T-cell (primary cell): ENCODE data around the gene MANBA. TPM values are rescaled to one million over a fixed set of nuclear protein-coding genes. Genes with fewer than 3 reads are reported as not detected.
A peak's percentile ranks its signal among the peaks of the same experiment; 100 is the strongest.

Experiments used
- ATAC-seq, 4 experiments: fragments of 200-7000 bp in 3 of 4; fragments of 150-1000 bp in 1 of 4; cut with Tn5 transposase; replicated peaks in 1 of 4; 1 replicate in 3 of 4; 2 replicates in 1 of 4; pipeline ENCODE4 v1.10.0; 2021; ENCODE audit warnings: moderate library complexity in 3 of 4, mild to moderate bottlenecking in 2 of 4, moderate number of reproducible peaks in 1 of 4
- CTCF ChIA-PET, 2 donors: fragments of 300-600 bp; sonication (Branson Sonifier 250); formaldehyde crosslinking; loops; one replicate each; lab custom pipeline; 2022; ENCODE audit warnings: antibody characterized with exemption in 2 of 2; lab: Charles Lee
- POLR2A ChIA-PET, 2 donors: fragments of 300-600 bp; sonication (Branson Sonifier 250); formaldehyde crosslinking; loops; one replicate each; lab custom pipeline; 2022; ENCODE audit warnings: antibody characterized with exemption in 2 of 2; lab: Charles Lee
- DNase-seq, 35 experiments: peaks; one replicate each; pipeline versions ENCODE4 v3.0.0 to v3.0.0-alpha.2; 2013 to 2023
- H3K27ac ChIP-seq: one replicate; pipeline ENCODE4 v1.5.1; 2013; ENCODE audit warnings: low read length
- H3K27me3 ChIP-seq, 2 experiments: replicated peaks in 1 of 2; 1 replicate in 1 of 2; 2 replicates in 1 of 2; pipeline versions ENCODE4 v1.6.1 to v1.7.0; 2013; ENCODE audit warnings: low read length in 1 of 2, mixed read lengths in 1 of 2; ENCODE audit not compliant: control insufficient read depth in 2 of 2, insufficient read depth in 2 of 2; ENCODE audit errors: extremely low read depth in 1 of 2
- H3K36me3 ChIP-seq, 2 donors: 1 replicate in 1 of 2; 2 replicates in 1 of 2; pipeline versions ENCODE4 v1.6.1 to v1.7.0; 2013; ENCODE audit warnings: low read length in 1 of 2; ENCODE audit not compliant: control insufficient read depth in 2 of 2, insufficient read depth in 1 of 2; ENCODE audit errors: extremely low read depth in 1 of 2
- H3K4me1 ChIP-seq, 2 experiments: 1 replicate in 1 of 2; 2 replicates in 1 of 2; pipeline versions ENCODE4 v1.6.1 to v1.7.0; 2013; ENCODE audit warnings: low read length in 2 of 2, mixed read lengths in 1 of 2; ENCODE audit not compliant: insufficient read depth in 2 of 2, control insufficient read depth in 1 of 2; ENCODE audit errors: extremely low read depth in 1 of 2
- H3K4me3 ChIP-seq, 2 donors: 1 replicate in 1 of 2; 2 replicates in 1 of 2; pipeline versions ENCODE4 v1.5.1 to v1.7.0; 2013; ENCODE audit warnings: mild to moderate bottlenecking in 2 of 2, low read length in 1 of 2, moderate library complexity in 1 of 2; ENCODE audit not compliant: control insufficient read depth in 1 of 2; ENCODE audit errors: extremely low read depth in 1 of 2
- H3K9me3 ChIP-seq: 2 replicates; pipeline ENCODE4 v1.7.0; 2013
- H3K27ac Mint-ChIP-seq, 2 donors: one replicate each; pipeline ENCODE4 v1.8.0; 2020 to 2021; ENCODE audit warnings: mild to moderate bottlenecking in 2 of 2, mixed read lengths in 2 of 2
- H3K27me3 Mint-ChIP-seq, 2 donors: one replicate each; pipeline ENCODE4 v1.8.0; 2021 to 2022; ENCODE audit warnings: mixed read lengths in 2 of 2
- H3K36me3 Mint-ChIP-seq: one replicate; pipeline ENCODE4 v1.8.0; 2021; ENCODE audit warnings: mixed read lengths
- H3K4me1 Mint-ChIP-seq, 3 donors: one replicate each; pipeline ENCODE4 v1.8.0; 2020 to 2022; ENCODE audit warnings: mixed read lengths in 3 of 3, mild to moderate bottlenecking in 1 of 3
- H3K4me3 Mint-ChIP-seq, 3 donors: one replicate each; pipeline ENCODE4 v1.8.0; 2020 to 2022; ENCODE audit warnings: mild to moderate bottlenecking in 3 of 3, mixed read lengths in 3 of 3, moderate library complexity in 3 of 3
- H3K9me3 Mint-ChIP-seq, 3 donors: one replicate each; pipeline ENCODE4 v1.8.0; 2020 to 2022; ENCODE audit warnings: mixed read lengths in 3 of 3
- WGBS: methylation state at CpG from one replicate; pipeline ENCODE4 v1.1.5; 2013; ENCODE audit warnings: missing lambda C conversion rate; ENCODE audit not compliant: insufficient coverage; 5-methylcytosine and 5-hydroxymethylcytosine counted together
- total RNA-seq, 35 experiments: library from RNA in 6 of 35; stranded (reverse) in 6 of 35; fragments of 120-200 nt in 1 of 35; gene quantifications; one replicate each; pipeline versions ENCODE4 v1.2.1 to v1.2.4 and lab custom pipeline; 2013 to 2026

Gene MANBA
- total RNA-seq, 5 donors from 2014 or later (not counting 1 experiment from before 2014, with no cell fraction given) = 20.8 to 27.8 (median 24.2) TPM

DNA sequence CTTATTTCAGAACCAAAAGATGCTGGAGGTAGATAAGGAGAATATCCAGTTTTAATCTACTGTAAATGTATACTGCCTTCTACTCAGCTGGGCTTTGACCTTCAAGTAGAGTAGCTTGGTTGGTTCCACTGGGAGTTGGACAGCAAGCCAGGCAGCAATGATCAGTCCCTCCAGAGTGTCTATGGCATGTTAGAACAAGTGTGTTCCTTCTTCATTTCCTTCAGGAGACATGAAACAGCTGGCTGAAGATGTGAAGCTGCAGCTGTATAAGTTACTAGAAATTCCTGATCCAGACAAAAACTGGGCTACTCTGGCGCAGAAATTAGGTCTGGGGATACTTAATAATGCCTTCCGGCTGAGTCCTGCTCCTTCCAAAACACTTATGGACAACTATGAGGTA is 148.6 kb downstream of the MANBA start:
- no peaks in the 10 kb centered on the region for H3K27me3 Mint-ChIP-seq
- H3K4me3 Mint-ChIP-seq = peak overlapping the region; percentile 80 to 85 (median 82)
- H3K4me1 Mint-ChIP-seq = peaks cover 84 to 91% (median 91%) of the 10 kb centered on the region in 3 donors
- peak overlapping the region in 1 of 2 donors; percentile 41 for H3K4me3 ChIP-seq
- WGBS = 100% methylated on average over 1 of the region's 2 CpGs
- H3K36me3 Mint-ChIP-seq = peaks cover 91% of the 10 kb centered on the region
- peaks cover 13 to 78% of the 10 kb centered on the region in 2 donors for H3K36me3 ChIP-seq
- no peak for DNase-seq
- ChIA-PET CTCF (interaction anchor here (1.0 to 2.0 kb wide), 8 partner anchors 12 to 395 kb away, joined by 3 to 12 read pairs (median 4); no protein-coding TSS in a partner anchor), POLR2A (interaction anchor here (0.6 to 1.2 kb wide), 6 partner anchors 9 to 408 kb away, joined by 3 to 4 read pairs (median 3); partner anchors contain the start of gene SLC9B1 (in 1 of the 2))
- no peaks in the 10 kb centered on the region for H3K9me3 ChIP-seq
- peak overlapping the region; percentile 98 to 99 for H3K27ac Mint-ChIP-seq
- H3K27me3 ChIP-seq = no peaks in the 10 kb centered on the region
- H3K4me1 ChIP-seq = peaks cover 50 to 51% of the 10 kb centered on the region in 2 experiments
- H3K9me3 Mint-ChIP-seq = no peaks in the 10 kb centered on the region
- ATAC-seq = no peak
- peak overlapping the region; percentile 92 for H3K27ac ChIP-seq

GRCh38 chr4:102610476-102610875 is 150.3 kb downstream of the MANBA start:
- Mint-ChIP-seq H3K4me3 (peak overlapping the region in 1 of 3 donors; percentile 15), H3K27me3 (no peaks in the 10 kb centered on the region), H3K36me3 (peaks cover 88% of the 10 kb centered on the region), H3K27ac (peak overlapping the region; percentile 98 to 99), H3K9me3 (no peaks in the 10 kb centered on the region), H3K4me1 (peaks cover 76 to 89% (median 82%) of the 10 kb centered on the region in 3 donors)
- WGBS = 100% methylated on average over 1 of the region's 3 CpGs
- CTCF ChIA-PET = interaction anchor here (0.5 to 0.6 kb wide), 2 partner anchors 58 to 567 kb away, joined by 3 to 4 read pairs; no protein-coding TSS in a partner anchor
- no peak overlapping the region for H3K4me3 ChIP-seq
- no peaks in the 10 kb centered on the region for H3K27me3 ChIP-seq
- ATAC-seq (no peak), DNase-seq (no peak)
- H3K4me1 ChIP-seq = peaks cover 38 to 46% of the 10 kb centered on the region in 2 experiments
- no peaks in the 10 kb centered on the region for H3K9me3 ChIP-seq
- POLR2A ChIA-PET = interaction anchor here in 1 of 2 donors (0.6 kb wide), 1 partner anchor 24 kb away, joined by 3 read pairs; no protein-coding TSS in a partner anchor
- peak overlapping the region; percentile 92 for H3K27ac ChIP-seq
- H3K36me3 ChIP-seq = peaks cover 13 to 80% of the 10 kb centered on the region in 2 donors

- no peak for ATAC-seq
- POLR2A ChIA-PET = interaction anchor here (0.6 to 0.7 kb wide), 5 partner anchors 25 to 1274 kb away, joined by 3 to 5 read pairs (median 3); no protein-coding TSS in a partner anchor
- Mint-ChIP-seq H3K27me3 (no peaks in the 10 kb centered on the region), H3K27ac (peak overlapping the region; percentile 98 to 99), H3K4me1 (peaks cover 72 to 89% (median 82%) of the 10 kb centered on the region in 3 donors), H3K4me3 (peak overlapping the region in 1 of 3 donors; percentile 28), H3K36me3 (peaks cover 89% of the 10 kb centered on the region), H3K9me3 (no peaks in the 10 kb centered on the region)
- peaks cover 12 to 83% of the 10 kb centered on the region in 2 donors for H3K36me3 ChIP-seq
- peaks cover 37 to 42% of the 10 kb centered on the region in 2 experiments for H3K4me1 ChIP-seq
- DNase-seq = no peak
- no peak overlapping the region for H3K4me3 ChIP-seq
- no peaks in the 10 kb centered on the region for H3K27me3 ChIP-seq
- CTCF ChIA-PET = interaction anchor here (0.5 to 1.2 kb wide), 5 partner anchors 8 to 58 kb away, joined by 3 to 6 read pairs (median 4); no protein-coding TSS in a partner anchor
- H3K9me3 ChIP-seq = no peaks in the 10 kb centered on the region
- H3K27ac ChIP-seq = no peak overlapping the region
These were observed 150.8 kb downstream of the MANBA start for GRCh38 chr4:102610007-102610406.

- H3K27ac Mint-ChIP-seq = peak overlapping the region; percentile 81 to 99
- CTCF ChIA-PET = interaction anchor here in 1 of 2 donors (1.0 kb wide), 1 partner anchor 8 kb away, joined by 4 read pairs; no protein-coding TSS in a partner anchor
- H3K27me3 ChIP-seq = no peaks in the 10 kb centered on the region
- POLR2A ChIA-PET = interaction anchor here in 1 of 2 donors (0.9 kb wide), 1 partner anchor 49 kb away, joined by 8 read pairs; no protein-coding TSS in a partner anchor
- no peak overlapping the region for H3K27ac ChIP-seq
- ATAC-seq (no peak), DNase-seq (no peak)
- H3K4me3 ChIP-seq = no peak overlapping the region
- peaks cover 2% of the 10 kb centered on the region for H3K9me3 ChIP-seq
- peaks cover 60 to 85% (median 70%) of the 10 kb centered on the region in 3 donors for H3K4me1 Mint-ChIP-seq
- WGBS = no CpG with 5 or more reads among the region's 1 CpG
- H3K9me3 Mint-ChIP-seq = no peaks in the 10 kb centered on the region
- H3K4me1 ChIP-seq = peaks cover 18 to 25% of the 10 kb centered on the region in 2 experiments
- peaks cover 9 to 82% of the 10 kb centered on the region in 2 donors for H3K36me3 ChIP-seq
- H3K36me3 Mint-ChIP-seq = peaks cover 88% of the 10 kb centered on the region
- no peaks in the 10 kb centered on the region for H3K27me3 Mint-ChIP-seq
- no peak overlapping the region for H3K4me3 Mint-ChIP-seq
These were observed 152.6 kb downstream of the MANBA start for GRCh38 chr4:102608190-102608589.

- WGBS = 100% methylated on average over 3 of the region's 7 CpGs
- Histone ChIP-seq H3K4me3 (no peak overlapping the region), H3K36me3 (peaks cover 9 to 80% of the 10 kb centered on the region in 2 donors), H3K27me3 (no peaks in the 10 kb centered on the region), H3K4me1 (peaks cover 8 to 13% of the 10 kb centered on the region in 2 experiments), H3K27ac (no peak overlapping the region), H3K9me3 (peaks cover 2% of the 10 kb centered on the region)
- no peaks in the 10 kb centered on the region for H3K9me3 Mint-ChIP-seq
- ATAC-seq = no peak
- no peaks in the 10 kb centered on the region for H3K27me3 Mint-ChIP-seq
- ChIA-PET POLR2A (no interaction called here), CTCF (no interaction called here)
- DNase-seq = no peak
- H3K4me1 Mint-ChIP-seq = peaks cover 47 to 74% (median 58%) of the 10 kb centered on the region in 3 donors
- H3K4me3 Mint-ChIP-seq = no peak overlapping the region
- peaks cover 82% of the 10 kb centered on the region for H3K36me3 Mint-ChIP-seq
- H3K27ac Mint-ChIP-seq = peak overlapping the region; percentile 77 to 80
These were observed 153.8 kb downstream of the MANBA start for GRCh38 chr4:102606846-102607450.

- WGBS = no CpG with 5 or more reads among the region's 3 CpGs
- Histone ChIP-seq H3K27ac (no peak overlapping the region), H3K27me3 (no peaks in the 10 kb centered on the region), H3K36me3 (peaks cover 15 to 80% of the 10 kb centered on the region in 2 donors), H3K4me1 (peaks cover 2 to 7% of the 10 kb centered on the region in 2 experiments), H3K9me3 (peaks cover 2% of the 10 kb centered on the region), H3K4me3 (no peak overlapping the region)
- no peak overlapping the region for H3K4me3 Mint-ChIP-seq
- H3K4me1 Mint-ChIP-seq = peaks cover 41 to 72% (median 51%) of the 10 kb centered on the region in 3 donors
- ChIA-PET POLR2A (interaction anchor here in 1 of 2 donors (0.9 kb wide), 1 partner anchor 45 kb away, joined by 9 read pairs; no protein-coding TSS in a partner anchor), CTCF (no interaction called here)
- DNase-seq (no peak), ATAC-seq (no peak)
- peaks cover 82% of the 10 kb centered on the region for H3K36me3 Mint-ChIP-seq
- H3K27ac Mint-ChIP-seq = peak overlapping the region; percentile 77 to 80
- no peaks in the 10 kb centered on the region for H3K27me3 Mint-ChIP-seq
- no peaks in the 10 kb centered on the region for H3K9me3 Mint-ChIP-seq
These were observed 154.5 kb downstream of the MANBA start for GRCh38 chr4:102606261-102606660.
